Neuron (in vitro differentiated cells): ENCODE data around the gene CCNI2.
"Not testable (repeated sequence)": the region's sequence is repeated elsewhere in the genome, so short reads cannot be mapped to it uniquely, and the experiment has no call there.

Experiments used
- H2AFZ ChIP-seq: one replicate; pipeline ENCODE4 v1.6.1; 2013; ENCODE audit warnings: low read depth, mild to moderate bottlenecking, inconsistent platforms, low read length, moderate library complexity
- H3K27me3 ChIP-seq: one replicate; pipeline ENCODE4 v1.6.1; 2013; ENCODE audit warnings: low read length; ENCODE audit not compliant: insufficient read depth
- H3K36me3 ChIP-seq: one replicate; pipeline ENCODE4 v1.6.1; 2013; ENCODE audit warnings: low read length; ENCODE audit not compliant: insufficient read depth
- H3K4me1 ChIP-seq: one replicate; pipeline ENCODE4 v1.6.1; 2013; ENCODE audit warnings: low read length; ENCODE audit not compliant: insufficient read depth
- H3K4me3 ChIP-seq: 2 replicates; pipeline ENCODE4 v1.5.1; 2013; ENCODE audit warnings: mild to moderate bottlenecking, low read length, moderate library complexity
- H3K9me3 ChIP-seq: one replicate; pipeline ENCODE4 v1.6.1; 2013; ENCODE audit warnings: low read length

Gene CCNI2

GRCh38 chr5:132785864-132786263 is 38.6 kb downstream of the CCNI2 start:
- Histone ChIP-seq H3K36me3 (no peaks in the 10 kb centered on the region), H3K9me3 (peaks cover 4% of the 10 kb centered on the region), H3K27me3 (peaks cover 17% of the 10 kb centered on the region), H3K4me3 (no peak overlapping the region), H2AFZ (no peak overlapping the region), H3K4me1 (no peaks in the 10 kb centered on the region)

GRCh38 chr5:132787076-132787475 is 39.9 kb downstream of the CCNI2 start:
- no peak overlapping the region for H3K4me3 ChIP-seq
- no peaks in the 10 kb centered on the region for H3K4me1 ChIP-seq
- no peaks in the 10 kb centered on the region for H3K36me3 ChIP-seq
- no peak overlapping the region for H2AFZ ChIP-seq
- peaks cover 9% of the 10 kb centered on the region for H3K27me3 ChIP-seq
- H3K9me3 ChIP-seq, result peaks cover 4% of the 10 kb centered on the region

GRCh38 chr5:132788508-132788907 is 41.3 kb downstream of the CCNI2 start:
- no peaks in the 10 kb centered on the region for H3K36me3 ChIP-seq
- H3K4me1 ChIP-seq, result no peaks in the 10 kb centered on the region
- peaks cover 4% of the 10 kb centered on the region for H3K9me3 ChIP-seq
- no peak overlapping the region for H2AFZ ChIP-seq
- H3K27me3 ChIP-seq, result peaks cover 7% of the 10 kb centered on the region
- no peak overlapping the region for H3K4me3 ChIP-seq

GRCh38 chr5:132788990-132789886 is 42.0 kb downstream of the CCNI2 start:
- H3K4me3 ChIP-seq, result no peak overlapping the region
- H3K9me3 ChIP-seq, result peaks cover 4% of the 10 kb centered on the region
- no peaks in the 10 kb centered on the region for H3K4me1 ChIP-seq
- no peak overlapping the region for H2AFZ ChIP-seq
- peaks cover 7% of the 10 kb centered on the region for H3K27me3 ChIP-seq
- no peaks in the 10 kb centered on the region for H3K36me3 ChIP-seq

- H3K4me1 ChIP-seq, result no peaks in the 10 kb centered on the region
- H3K4me3 ChIP-seq, result no peak overlapping the region
- no peaks in the 10 kb centered on the region for H3K36me3 ChIP-seq
- H2AFZ ChIP-seq, result no peak overlapping the region
- peaks cover 4% of the 10 kb centered on the region for H3K9me3 ChIP-seq
- peaks cover 7% of the 10 kb centered on the region for H3K27me3 ChIP-seq
Observed at GRCh38 chr5:132790201-132790865, 43.1 kb downstream of the CCNI2 start.

- Histone ChIP-seq H2AFZ (no peak overlapping the region), H3K27me3 (peaks cover 7% of the 10 kb centered on the region), H3K9me3 (peaks cover 4% of the 10 kb centered on the region), H3K4me1 (no peaks in the 10 kb centered on the region), H3K36me3 (no peaks in the 10 kb centered on the region), H3K4me3 (no peak overlapping the region)
Observed at GRCh38 chr5:132791026-132791425, 43.8 kb downstream of the CCNI2 start.

- Histone ChIP-seq H2AFZ (no peak overlapping the region), H3K36me3 (no peaks in the 10 kb centered on the region), H3K9me3 (no peaks in the 10 kb centered on the region), H3K4me3 (no peak overlapping the region), H3K27me3 (peaks cover 18% of the 10 kb centered on the region), H3K4me1 (no peaks in the 10 kb centered on the region)
Observed at GRCh38 chr5:132797651-132798050, 50.4 kb downstream of the CCNI2 start.

GRCh38 chr5:132799392-132799791 is 52.2 kb downstream of the CCNI2 start:
- no peak overlapping the region for H3K4me3 ChIP-seq
- H3K27me3 ChIP-seq, result peaks cover 15% of the 10 kb centered on the region
- H3K4me1 ChIP-seq, result no peaks in the 10 kb centered on the region
- H3K9me3 ChIP-seq, result no peaks in the 10 kb centered on the region
- no peak overlapping the region for H2AFZ ChIP-seq
- H3K36me3 ChIP-seq, result no peaks in the 10 kb centered on the region

- no peaks in the 10 kb centered on the region for H3K36me3 ChIP-seq
- no peaks in the 10 kb centered on the region for H3K4me1 ChIP-seq
- no peak overlapping the region for H2AFZ ChIP-seq
- peaks cover 15% of the 10 kb centered on the region for H3K27me3 ChIP-seq
- no peak overlapping the region for H3K4me3 ChIP-seq
- H3K9me3 ChIP-seq, result no peaks in the 10 kb centered on the region
Observed at GRCh38 chr5:132800545-132800944, 53.3 kb downstream of the CCNI2 start.

GRCh38 chr5:132802044-132802684 is 54.9 kb downstream of the CCNI2 start:
- peaks cover 3% of the 10 kb centered on the region for H3K4me1 ChIP-seq
- H3K27me3 ChIP-seq, result peaks cover 15% of the 10 kb centered on the region
- H2AFZ ChIP-seq, result no peak overlapping the region
- no peak overlapping the region for H3K4me3 ChIP-seq
- no peaks in the 10 kb centered on the region for H3K9me3 ChIP-seq
- no peaks in the 10 kb centered on the region for H3K36me3 ChIP-seq

- H3K4me3 ChIP-seq, H3K4me1 ChIP-seq, H3K9me3 ChIP-seq, H2AFZ ChIP-seq, H3K36me3 ChIP-seq: not testable (repeated sequence)
- H3K27me3 ChIP-seq, result peaks cover 14% of the 10 kb centered on the region
Observed at GRCh38 chr5:132802685-132803066, 55.5 kb downstream of the CCNI2 start.
